WI38 (cell line): Measurements from ENCODE around the gene PTPRG.

Experiments
- H3K4me3 ChIP-seq: 2 replicates; pipeline ENCODE4 v1.5.1; 2011; ENCODE audit warnings: low read depth, mild to moderate bottlenecking, control low read depth, low read length
- CTCF ChIP-seq: IDR thresholded peaks from 2 replicates; pipeline ENCODE4 v1.5.1; 2012; ENCODE audit warnings: low read depth, mild to moderate bottlenecking, control low read depth, low read length

The PTPRG gene

GRCh38 chr3:61729038-61729634 is 167.8 kb downstream of the PTPRG start:
- TF ChIP-seq CTCF = no peak
- H3K4me3 ChIP-seq = no peak overlapping the region

GRCh38 chr3:61730056-61730455 is 168.7 kb downstream of the PTPRG start:
- no peak for TF ChIP-seq CTCF
- H3K4me3 ChIP-seq = no peak overlapping the region

- TF ChIP-seq CTCF = no peak
- no peak overlapping the region for H3K4me3 ChIP-seq
Measured at GRCh38 chr3:61730577-61731231, 169.3 kb downstream of the PTPRG start.

- no peak for TF ChIP-seq CTCF
- no peak overlapping the region for H3K4me3 ChIP-seq
Measured at GRCh38 chr3:61733000-61733399, 171.6 kb downstream of the PTPRG start.

GRCh38 chr3:61733876-61734275 is 172.5 kb downstream of the PTPRG start:
- no peak for TF ChIP-seq CTCF
- no peak overlapping the region for H3K4me3 ChIP-seq

- no peak overlapping the region for H3K4me3 ChIP-seq
- TF ChIP-seq CTCF = no peak
Measured at GRCh38 chr3:61734749-61735686, 173.6 kb downstream of the PTPRG start.

GRCh38 chr3:61736506-61736905 is 175.1 kb downstream of the PTPRG start:
- TF ChIP-seq CTCF = no peak
- H3K4me3 ChIP-seq = no peak overlapping the region
